ENCODE data around the gene EFNA3. TPM values are rescaled to one million over a fixed set of nuclear protein-coding genes. Genes with fewer than 3 reads are reported as not detected.

The EFNA3 gene
- total and polyA plus RNA-seq, 3 experiments from 2014 or later = 0.94 to 1.4 (median 1.0) TPM

DNA sequence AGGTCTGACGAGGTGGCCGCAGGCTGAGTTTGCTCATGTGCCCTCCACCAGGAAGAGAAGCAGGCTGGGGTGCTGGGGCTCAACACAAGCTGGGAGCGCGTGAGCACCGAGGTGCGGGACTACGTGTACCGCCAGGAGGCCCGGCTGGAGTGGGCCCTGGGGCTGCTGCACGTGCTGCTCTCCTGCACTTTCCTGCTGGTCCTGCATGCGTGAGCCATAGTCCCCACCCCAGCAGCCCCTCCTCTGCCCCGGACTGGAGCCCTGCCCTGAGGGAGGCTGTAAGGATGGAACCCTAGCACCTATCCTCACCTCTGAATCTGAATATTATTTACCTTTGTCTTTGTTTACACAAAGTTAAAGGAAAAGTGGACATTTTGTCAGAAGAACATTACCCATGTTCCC, 35.3 kb upstream of the EFNA3 start:
- no peaks in the 10 kb centered on the region for H3K36me3 Mint-ChIP-seq
- no peak overlapping the region for H3K27ac Mint-ChIP-seq
- H3K36me3 ChIP-seq (ENCODE audit: insufficient read depth, low read length) = no peaks in the 10 kb centered on the region
- H3K27me3 Mint-ChIP-seq = peaks cover 3 to 16% of the 10 kb centered on the region in 2 donors
- H3K4me1 ChIP-seq (ENCODE audit: insufficient read depth, low read length) = no peaks in the 10 kb centered on the region
- no peak for DNase-seq
- CTCF ChIA-PET = interaction anchor here (0.8 to 10.2 kb wide), 13 partner anchors 10 to 484 kb away, joined by 3 to 172 read pairs (median 7); partner anchors contain the start of genes DCST1, DCST2, EFNA4 and FLAD1
- H3K9me3 Mint-ChIP-seq = no peaks in the 10 kb centered on the region
- no peaks in the 10 kb centered on the region for H3K9me3 ChIP-seq (ENCODE audit: low read length)
- no peak overlapping the region for H3K4me3 Mint-ChIP-seq
- no peak overlapping the region for H3K4me3 ChIP-seq (ENCODE audit: low read length)
- no peak overlapping the region for H3K27ac ChIP-seq (ENCODE audit: low read depth, low read length)
- POLR2A ChIA-PET = no interaction called here
- H3K4me1 Mint-ChIP-seq = peaks cover 0 to 5% (median 0%) of the 10 kb centered on the region in 3 donors
- H3K27me3 ChIP-seq (ENCODE audit: insufficient read depth, low read length, poor library complexity, severe bottlenecking) = no peaks in the 10 kb centered on the region

DNA sequence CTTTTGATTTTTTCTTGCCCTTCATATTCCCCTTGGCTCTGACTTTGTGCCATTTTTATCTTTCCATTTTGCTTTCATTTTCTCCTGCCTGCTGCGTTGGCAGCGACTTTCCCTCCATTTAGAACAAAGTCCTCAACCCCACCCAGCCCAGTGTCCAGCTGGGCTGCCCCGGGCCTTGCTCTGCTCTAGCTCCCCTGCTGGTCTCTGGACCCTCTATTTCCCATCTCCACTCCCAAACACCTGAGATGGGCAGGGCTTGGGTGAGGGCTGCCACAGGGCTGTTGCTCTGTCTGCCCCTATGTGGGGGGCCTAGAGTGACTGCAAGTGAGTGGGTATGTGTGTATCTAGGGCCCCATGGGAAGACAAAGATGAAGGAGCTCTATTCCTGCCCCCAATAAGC, 34.8 kb upstream of the EFNA3 start:
- Mint-ChIP-seq H3K4me3 (no peak overlapping the region), H3K27ac (no peak overlapping the region), H3K27me3 (peaks cover 3 to 11% of the 10 kb centered on the region in 2 donors), H3K36me3 (no peaks in the 10 kb centered on the region), H3K9me3 (no peaks in the 10 kb centered on the region), H3K4me1 (peaks cover 0 to 5% (median 0%) of the 10 kb centered on the region in 3 donors)
- ChIA-PET CTCF (interaction anchor here (0.7 to 10.2 kb wide), 20 partner anchors 11 to 484 kb away, joined by 3 to 172 read pairs (median 5); partner anchors contain the start of genes DCST1, DCST2, EFNA4 and FLAD1), POLR2A (no interaction called here)
- no peak for DNase-seq
- no peaks in the 10 kb centered on the region for H3K27me3 ChIP-seq (ENCODE audit: insufficient read depth, low read length, poor library complexity, severe bottlenecking)
- no peaks in the 10 kb centered on the region for H3K4me1 ChIP-seq (ENCODE audit: insufficient read depth, low read length)
- H3K27ac ChIP-seq (ENCODE audit: low read depth, low read length) = no peak overlapping the region
- H3K9me3 ChIP-seq (ENCODE audit: low read length) = no peaks in the 10 kb centered on the region
- no peak overlapping the region for H3K4me3 ChIP-seq (ENCODE audit: low read length)
- no peaks in the 10 kb centered on the region for H3K36me3 ChIP-seq (ENCODE audit: insufficient read depth, low read length)

DNA sequence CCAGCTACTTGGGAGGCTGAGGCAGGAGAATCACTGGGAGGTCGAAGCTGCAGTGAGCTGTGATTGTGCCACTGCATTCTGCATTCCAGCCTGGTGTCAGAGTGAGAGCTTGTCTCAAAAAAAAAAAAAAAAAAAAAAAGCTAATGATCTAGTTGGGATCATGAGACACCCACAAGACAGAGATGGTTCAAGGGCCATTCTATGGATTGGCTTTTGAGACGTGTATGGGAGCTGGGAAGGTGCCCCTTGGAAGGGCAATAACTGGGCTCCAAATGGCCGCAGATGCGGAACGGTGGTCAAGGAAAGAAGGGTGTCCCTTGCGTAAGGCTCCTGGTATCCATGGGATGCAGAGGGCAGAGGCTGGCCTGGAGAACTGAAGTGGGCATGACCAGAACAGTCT, 34.3 kb upstream of the EFNA3 start:
- H3K4me1 ChIP-seq (ENCODE audit: insufficient read depth, low read length) = no peaks in the 10 kb centered on the region
- H3K27me3 ChIP-seq (ENCODE audit: insufficient read depth, low read length, poor library complexity, severe bottlenecking) = no peaks in the 10 kb centered on the region
- Mint-ChIP-seq H3K27me3 (peaks cover 3 to 5% of the 10 kb centered on the region in 2 donors), H3K36me3 (no peaks in the 10 kb centered on the region), H3K4me1 (peaks cover 0 to 5% (median 0%) of the 10 kb centered on the region in 3 donors), H3K4me3 (no peak overlapping the region), H3K9me3 (no peaks in the 10 kb centered on the region), H3K27ac (no peak overlapping the region)
- H3K9me3 ChIP-seq (ENCODE audit: low read length) = no peaks in the 10 kb centered on the region
- no peaks in the 10 kb centered on the region for H3K36me3 ChIP-seq (ENCODE audit: insufficient read depth, low read length)
- ChIA-PET POLR2A (interaction anchor here (0.6 to 1.3 kb wide), 2 partner anchors 33 to 41 kb away, joined by 5 to 6 read pairs; no protein-coding TSS in a partner anchor), CTCF (interaction anchor here (0.7 to 10.2 kb wide), 23 partner anchors 11 to 485 kb away, joined by 3 to 172 read pairs (median 5); partner anchors contain the start of genes DCST1, DCST2, EFNA4 and FLAD1)
- H3K27ac ChIP-seq (ENCODE audit: low read depth, low read length) = no peak overlapping the region
- H3K4me3 ChIP-seq (ENCODE audit: low read length) = no peak overlapping the region
- no peak for DNase-seq

DNA sequence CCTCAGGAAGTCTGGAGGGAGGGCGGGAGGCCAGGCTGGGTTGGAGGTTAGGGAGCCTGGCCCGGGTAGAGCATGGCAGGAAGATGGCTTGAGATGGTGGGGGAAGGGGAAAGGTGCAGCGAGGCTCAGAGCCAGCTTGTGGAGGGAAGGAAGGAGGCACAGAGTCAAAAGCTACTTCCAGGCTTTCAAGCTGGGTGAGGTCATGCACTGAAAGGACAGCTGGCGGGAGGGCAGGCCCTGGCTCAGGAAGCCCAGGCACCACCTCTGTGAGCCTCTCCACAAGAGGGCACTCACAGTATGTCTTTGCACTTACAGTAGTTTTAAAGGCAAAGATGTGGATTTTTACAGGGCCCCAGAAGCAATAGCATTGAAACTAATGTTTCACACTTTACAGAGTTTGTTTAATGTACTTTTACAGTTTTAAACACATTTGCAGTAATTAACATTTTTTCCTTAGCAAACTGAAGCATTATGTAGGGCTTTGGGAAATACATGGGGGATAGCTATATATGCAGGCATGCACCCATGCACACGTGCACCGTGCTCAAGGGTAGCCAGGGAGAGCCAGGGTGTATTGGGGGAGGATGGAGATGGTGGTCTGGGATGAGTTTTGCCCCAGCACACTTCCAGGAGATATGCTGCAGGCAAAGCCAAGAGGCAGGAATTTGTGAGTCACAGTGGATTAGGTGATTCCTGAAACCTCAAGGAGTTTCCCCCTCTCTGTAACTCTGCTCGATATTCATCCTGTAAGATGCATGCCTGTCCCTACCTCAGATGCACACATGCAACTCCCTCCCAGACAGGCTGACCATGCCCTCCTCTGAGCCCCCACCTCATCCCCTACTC, 33.6 kb upstream of the EFNA3 start:
- Mint-ChIP-seq H3K9me3 (no peaks in the 10 kb centered on the region), H3K27ac (no peak overlapping the region), H3K4me1 (peaks cover 5 to 11% (median 5%) of the 10 kb centered on the region in 3 donors), H3K27me3 (peaks cover 3 to 4% of the 10 kb centered on the region in 2 donors), H3K4me3 (peak overlapping the region in 1 of 7 donors; percentile 49), H3K36me3 (no peaks in the 10 kb centered on the region)
- Histone ChIP-seq H3K4me3 (ENCODE audit: low read length) (no peak overlapping the region), H3K4me1 (ENCODE audit: insufficient read depth, low read length) (peaks cover under 1% of the 10 kb centered on the region), H3K27me3 (ENCODE audit: insufficient read depth, low read length, poor library complexity, severe bottlenecking) (no peaks in the 10 kb centered on the region), H3K27ac (ENCODE audit: low read depth, low read length) (no peak overlapping the region), H3K36me3 (ENCODE audit: insufficient read depth, low read length) (no peaks in the 10 kb centered on the region), H3K9me3 (ENCODE audit: low read length) (no peaks in the 10 kb centered on the region)
- ChIA-PET POLR2A (interaction anchor here (0.6 to 1.3 kb wide), 2 partner anchors 34 to 40 kb away, joined by 5 to 6 read pairs; no protein-coding TSS in a partner anchor), CTCF (interaction anchor here (0.8 to 10.2 kb wide), 23 partner anchors 12 to 485 kb away, joined by 3 to 172 read pairs (median 6); partner anchors contain the start of genes DCST1, DCST2, EFNA4 and FLAD1)
- peak; percentile 34 to 75 (median 57) for DNase-seq

- Mint-ChIP-seq H3K9me3 (no peaks in the 10 kb centered on the region), H3K36me3 (peaks cover 0 to 1% (median 0%) of the 10 kb centered on the region in 3 donors), H3K27me3 (peaks cover 0 to 3% of the 10 kb centered on the region in 2 donors), H3K4me1 (peaks cover 23 to 33% (median 29%) of the 10 kb centered on the region in 3 donors), H3K27ac (peak overlapping the region in 3 of 8 donors; percentile 17 to 26 (median 24)), H3K4me3 (peak overlapping the region in 3 of 7 donors; percentile 49 to 88 (median 79))
- DNase-seq = no peak
- no peaks in the 10 kb centered on the region for H3K9me3 ChIP-seq (ENCODE audit: low read length)
- H3K4me3 ChIP-seq (ENCODE audit: low read length) = no peak overlapping the region
- no peaks in the 10 kb centered on the region for H3K36me3 ChIP-seq (ENCODE audit: insufficient read depth, low read length)
- no peaks in the 10 kb centered on the region for H3K27me3 ChIP-seq (ENCODE audit: insufficient read depth, low read length, poor library complexity, severe bottlenecking)
- peaks cover 21% of the 10 kb centered on the region for H3K4me1 ChIP-seq (ENCODE audit: insufficient read depth, low read length)
- H3K27ac ChIP-seq (ENCODE audit: low read depth, low read length) = no peak overlapping the region
- CTCF ChIA-PET = interaction anchor here (0.8 to 10.2 kb wide), 7 partner anchors 8 to 49 kb away, joined by 3 to 172 read pairs (median 4); partner anchors contain the start of gene EFNA4
- POLR2A ChIA-PET = interaction anchor here (0.7 kb wide), 1 partner anchor 18 kb away, joined by 3 read pairs; no protein-coding TSS in a partner anchor
These were observed 29.9 kb upstream of the EFNA3 start for GRCh38 chr1:155048449-155049334.

DNA sequence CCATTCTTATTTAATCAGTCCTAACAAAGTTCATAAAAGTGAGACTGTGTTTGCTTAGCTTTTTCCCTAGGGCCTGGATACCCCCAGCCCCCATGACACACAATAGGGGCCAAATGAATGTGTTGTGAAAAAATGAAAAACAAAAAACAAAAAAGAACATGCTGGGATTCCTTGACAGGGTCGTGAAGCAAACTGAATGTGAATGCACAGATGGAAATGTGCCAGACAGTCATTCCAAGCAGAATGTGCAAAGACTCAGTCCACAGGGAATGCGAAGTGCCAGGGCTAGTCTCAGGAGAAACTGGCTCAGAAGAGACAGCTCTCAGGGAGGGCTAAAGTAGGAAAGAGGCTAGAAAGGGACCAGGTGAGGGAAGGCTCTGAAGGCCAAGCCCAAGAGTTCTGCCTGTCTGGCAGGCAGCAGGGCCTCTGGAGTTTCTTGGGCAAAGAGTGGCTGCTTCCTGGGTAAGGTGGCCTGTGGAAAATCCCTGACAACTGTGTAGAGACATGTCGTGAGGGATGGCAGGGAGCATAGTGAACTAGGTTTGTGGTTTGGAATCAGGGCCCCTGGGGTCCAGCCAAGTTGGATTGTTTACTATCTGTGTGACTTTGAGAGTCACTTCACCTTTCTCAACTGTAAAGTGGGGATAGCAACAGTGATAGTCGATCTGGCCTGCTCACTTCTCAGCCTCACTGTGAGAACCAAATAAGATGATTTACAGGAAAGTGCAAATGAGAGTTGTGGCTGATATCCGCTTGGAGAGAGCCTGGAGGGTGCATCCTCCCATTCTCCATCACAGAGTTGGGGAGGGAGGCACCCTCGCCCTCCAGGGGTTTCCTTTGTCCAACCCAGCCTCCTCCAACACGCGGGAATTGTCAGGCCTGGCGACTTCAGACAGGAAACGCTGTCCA, 28.7 kb upstream of the EFNA3 start:
- Mint-ChIP-seq H3K9me3 (no peaks in the 10 kb centered on the region), H3K4me1 (peaks cover 23 to 33% (median 26%) of the 10 kb centered on the region in 3 donors), H3K27ac (peak overlapping the region in 6 of 8 donors; percentile 22 to 70 (median 56)), H3K4me3 (peak overlapping the region; percentile 79 to 90 (median 85)), H3K27me3 (peaks cover 0 to 1% of the 10 kb centered on the region in 2 donors), H3K36me3 (peaks cover 0 to 1% (median 0%) of the 10 kb centered on the region in 3 donors)
- Histone ChIP-seq H3K27ac (ENCODE audit: low read depth, low read length) (peak overlapping the region; percentile 46), H3K27me3 (ENCODE audit: insufficient read depth, low read length, poor library complexity, severe bottlenecking) (no peaks in the 10 kb centered on the region), H3K9me3 (ENCODE audit: low read length) (no peaks in the 10 kb centered on the region), H3K36me3 (ENCODE audit: insufficient read depth, low read length) (no peaks in the 10 kb centered on the region), H3K4me3 (ENCODE audit: low read length) (peak overlapping the region; percentile 60), H3K4me1 (ENCODE audit: insufficient read depth, low read length) (peaks cover 21% of the 10 kb centered on the region)
- ChIA-PET CTCF (interaction anchor here (0.8 to 10.2 kb wide), 14 partner anchors 9 to 144 kb away, joined by 3 to 172 read pairs (median 7); partner anchors contain the start of genes EFNA4 and KRTCAP2), POLR2A (interaction anchor here (0.5 kb wide), 1 partner anchor 18 kb away, joined by 5 read pairs; no protein-coding TSS in a partner anchor)
- DNase-seq = no peak
